Epithelial cell of esophagus (primary cell): ENCODE measurements around the gene PHLDB2.

Experiments used
- DNase-seq: peaks from one replicate; pipeline ENCODE4 v3.0.0; 2010; ENCODE audit warnings: low read depth
- H3K4me3 ChIP-seq: 2 replicates; pipeline ENCODE4 v1.5.1; 2011; ENCODE audit warnings: mild to moderate bottlenecking, low read length, control low read depth
- TF ChIP-seq, protein P1 (sequence below): IDR thresholded peaks from 2 replicates; pipeline ENCODE4 v1.5.1; 2011; ENCODE audit warnings: low read depth, mild to moderate bottlenecking, low read length, control low read depth, inconsistent platforms; ENCODE audit not compliant: insufficient read depth; ENCODE audit errors: missing control alignments

The PHLDB2 gene

DNA sequence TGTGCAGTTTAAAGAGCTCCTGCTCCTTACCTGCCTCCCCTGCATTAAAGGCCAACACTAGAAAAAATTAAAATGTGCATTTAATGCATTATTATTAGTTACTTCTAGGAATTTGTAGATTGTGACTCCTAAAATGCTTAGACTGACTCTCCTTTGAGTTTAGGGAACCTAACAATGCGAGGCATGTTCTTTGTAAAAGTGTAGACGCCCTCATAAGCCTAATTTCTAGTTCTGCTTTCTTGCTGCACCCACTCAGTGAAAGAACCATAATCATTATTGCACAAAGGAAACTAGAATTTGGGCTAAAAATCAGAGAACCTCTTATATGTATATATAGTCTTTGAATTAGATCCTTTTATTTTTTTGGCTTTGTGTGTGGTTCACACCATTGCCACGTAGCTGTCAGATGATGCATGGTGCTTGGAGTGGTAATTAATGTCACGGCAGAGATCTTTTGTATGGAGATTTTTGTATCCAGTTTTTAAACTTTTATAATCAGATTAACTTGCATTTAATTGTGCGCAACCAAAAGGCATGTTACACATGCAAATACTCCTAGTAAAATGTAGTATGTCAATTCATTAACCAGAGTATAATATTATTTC lies 120.5 kb downstream of the PHLDB2 start:
- H3K4me3 ChIP-seq, result peak overlapping the region; percentile 86
- no peak for DNase-seq
- TF ChIP-seq, protein P1, sequence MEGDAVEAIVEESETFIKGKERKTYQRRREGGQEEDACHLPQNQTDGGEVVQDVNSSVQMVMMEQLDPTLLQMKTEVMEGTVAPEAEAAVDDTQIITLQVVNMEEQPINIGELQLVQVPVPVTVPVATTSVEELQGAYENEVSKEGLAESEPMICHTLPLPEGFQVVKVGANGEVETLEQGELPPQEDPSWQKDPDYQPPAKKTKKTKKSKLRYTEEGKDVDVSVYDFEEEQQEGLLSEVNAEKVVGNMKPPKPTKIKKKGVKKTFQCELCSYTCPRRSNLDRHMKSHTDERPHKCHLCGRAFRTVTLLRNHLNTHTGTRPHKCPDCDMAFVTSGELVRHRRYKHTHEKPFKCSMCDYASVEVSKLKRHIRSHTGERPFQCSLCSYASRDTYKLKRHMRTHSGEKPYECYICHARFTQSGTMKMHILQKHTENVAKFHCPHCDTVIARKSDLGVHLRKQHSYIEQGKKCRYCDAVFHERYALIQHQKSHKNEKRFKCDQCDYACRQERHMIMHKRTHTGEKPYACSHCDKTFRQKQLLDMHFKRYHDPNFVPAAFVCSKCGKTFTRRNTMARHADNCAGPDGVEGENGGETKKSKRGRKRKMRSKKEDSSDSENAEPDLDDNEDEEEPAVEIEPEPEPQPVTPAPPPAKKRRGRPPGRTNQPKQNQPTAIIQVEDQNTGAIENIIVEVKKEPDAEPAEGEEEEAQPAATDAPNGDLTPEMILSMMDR, result no peak

- TF ChIP-seq, protein P1, result no peak
- no peak for DNase-seq
- H3K4me3 ChIP-seq, result no peak overlapping the region
These were observed 121.8 kb downstream of the PHLDB2 start for GRCh38 chr3:111980716-111981456.

- TF ChIP-seq, protein P1, result no peak
- DNase-seq, result no peak
- no peak overlapping the region for H3K4me3 ChIP-seq
These were observed 122.3 kb downstream of the PHLDB2 start for GRCh38 chr3:111981457-111981763.

GRCh38 chr3:111984636-111985298 lies 125.7 kb downstream of the PHLDB2 start:
- DNase-seq, result no peak
- TF ChIP-seq, protein P1, result no peak
- H3K4me3 ChIP-seq, result no peak overlapping the region

GRCh38 chr3:111986800-111987199 lies 127.7 kb downstream of the PHLDB2 start:
- TF ChIP-seq, protein P1, result no peak
- H3K4me3 ChIP-seq, result no peak overlapping the region
- no peak for DNase-seq

DNA sequence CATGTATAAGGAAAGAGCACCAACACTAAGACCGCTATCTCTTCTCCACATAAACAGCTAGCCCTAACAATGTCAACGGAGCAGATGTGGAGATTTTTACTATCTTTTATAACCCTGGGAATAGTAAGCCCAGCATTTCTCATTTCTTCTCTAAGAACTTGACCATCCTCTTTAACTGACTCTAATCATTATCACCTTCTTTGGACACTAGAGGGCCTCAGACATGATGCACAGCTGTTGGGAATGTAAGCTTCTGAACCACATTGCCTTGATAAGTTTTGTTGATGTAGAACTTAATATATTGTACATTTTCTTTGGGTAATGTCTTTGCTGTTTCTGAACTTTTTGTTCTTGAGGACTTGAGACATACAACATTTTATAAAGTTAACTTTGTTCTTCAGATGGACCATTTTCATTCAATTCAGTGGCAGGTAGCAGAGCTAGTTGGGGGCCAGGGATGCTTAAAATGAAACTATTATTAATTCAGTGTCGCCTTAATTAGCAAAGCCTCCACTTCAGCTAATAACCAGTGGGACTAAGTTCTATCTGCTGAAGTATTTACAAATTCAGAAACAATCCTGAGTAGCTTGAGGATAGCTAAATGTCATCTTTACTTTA lies 130.1 kb downstream of the PHLDB2 start:
- H3K4me3 ChIP-seq, result no peak overlapping the region
- peak; percentile 77 for DNase-seq
- TF ChIP-seq, protein P1, result peak; percentile 81

- TF ChIP-seq, protein P1, result no peak
- H3K4me3 ChIP-seq, result no peak overlapping the region
- DNase-seq, result no peak
These were observed 134.0 kb downstream of the PHLDB2 start for GRCh38 chr3:111993038-111993437.
